ENCODE data around the gene GNA12.

The GNA12 gene

DNA sequence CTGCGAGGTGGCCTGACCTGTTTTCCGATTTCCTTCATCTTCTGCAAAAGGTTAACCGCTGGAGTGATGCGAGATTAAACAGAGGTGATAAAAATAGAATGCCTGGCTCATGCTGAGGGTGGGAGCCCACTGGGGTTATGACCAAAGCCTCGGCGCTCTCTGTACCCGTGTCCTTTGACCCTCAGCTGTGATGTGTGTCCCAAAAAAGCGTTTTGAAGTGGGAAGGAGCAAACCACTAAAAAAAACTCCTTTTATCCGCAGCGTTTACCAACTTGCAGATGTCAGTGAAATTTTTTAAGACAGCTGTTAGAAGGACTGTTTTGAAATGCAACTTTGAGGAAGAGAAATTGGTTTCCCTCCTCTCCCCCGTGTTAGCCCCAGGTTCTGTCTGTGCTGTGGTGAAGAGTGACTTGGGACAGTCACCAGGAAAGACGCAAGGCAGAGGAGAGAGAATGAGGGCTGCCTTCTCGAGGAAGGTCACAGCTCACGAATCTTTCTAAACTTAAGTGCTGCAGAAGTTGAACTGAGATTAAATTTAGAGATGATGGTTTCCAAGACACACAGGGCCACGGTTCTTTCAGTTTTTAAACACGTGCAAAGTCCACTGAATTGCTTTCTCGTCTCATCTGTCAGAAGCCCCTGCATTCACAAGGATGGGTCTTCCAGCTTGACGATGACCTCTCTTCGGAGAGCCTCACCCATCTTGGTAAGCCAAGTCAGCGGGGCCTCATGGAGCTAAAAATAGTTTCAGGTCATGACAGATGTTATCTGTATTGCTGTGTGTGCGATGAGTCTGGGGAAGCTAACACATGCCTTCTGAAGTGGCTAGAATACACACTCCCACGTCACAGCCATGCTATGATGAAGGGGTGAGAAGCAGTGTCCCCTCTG, 128.5 kb downstream of the GNA12 start:
- DNase-seq (ENCODE audit: low read depth), result no peak
- no peak overlapping the region for H3K4me3 ChIP-seq (ENCODE audit: low read length)
- TF ChIP-seq, protein P1, sequence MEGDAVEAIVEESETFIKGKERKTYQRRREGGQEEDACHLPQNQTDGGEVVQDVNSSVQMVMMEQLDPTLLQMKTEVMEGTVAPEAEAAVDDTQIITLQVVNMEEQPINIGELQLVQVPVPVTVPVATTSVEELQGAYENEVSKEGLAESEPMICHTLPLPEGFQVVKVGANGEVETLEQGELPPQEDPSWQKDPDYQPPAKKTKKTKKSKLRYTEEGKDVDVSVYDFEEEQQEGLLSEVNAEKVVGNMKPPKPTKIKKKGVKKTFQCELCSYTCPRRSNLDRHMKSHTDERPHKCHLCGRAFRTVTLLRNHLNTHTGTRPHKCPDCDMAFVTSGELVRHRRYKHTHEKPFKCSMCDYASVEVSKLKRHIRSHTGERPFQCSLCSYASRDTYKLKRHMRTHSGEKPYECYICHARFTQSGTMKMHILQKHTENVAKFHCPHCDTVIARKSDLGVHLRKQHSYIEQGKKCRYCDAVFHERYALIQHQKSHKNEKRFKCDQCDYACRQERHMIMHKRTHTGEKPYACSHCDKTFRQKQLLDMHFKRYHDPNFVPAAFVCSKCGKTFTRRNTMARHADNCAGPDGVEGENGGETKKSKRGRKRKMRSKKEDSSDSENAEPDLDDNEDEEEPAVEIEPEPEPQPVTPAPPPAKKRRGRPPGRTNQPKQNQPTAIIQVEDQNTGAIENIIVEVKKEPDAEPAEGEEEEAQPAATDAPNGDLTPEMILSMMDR (conservative IDR thresholded peaks at IDR 0.05; ENCODE audit: low read length), result no peak

DNA sequence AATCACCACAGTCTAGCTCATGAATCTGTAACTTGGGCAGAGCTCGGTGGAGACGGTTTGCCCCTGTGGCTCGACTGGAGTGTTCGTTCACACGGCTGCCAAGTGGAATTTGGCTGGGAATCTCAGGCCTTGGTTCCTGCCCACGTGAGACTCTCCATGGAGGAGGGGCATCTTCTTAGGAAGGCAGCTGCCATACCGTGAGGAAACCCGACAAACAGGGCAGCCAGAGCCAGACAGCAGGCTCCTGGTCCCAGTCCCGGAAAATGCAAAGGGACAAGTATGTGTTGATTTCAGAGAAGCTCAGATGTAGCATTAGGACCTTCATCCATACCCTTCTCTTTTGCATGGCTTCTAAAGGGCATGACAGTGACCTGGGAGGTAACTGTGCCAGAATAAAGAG, 129.5 kb downstream of the GNA12 start:
- no peak for DNase-seq (ENCODE audit: low read depth)
- H3K4me3 ChIP-seq (ENCODE audit: low read length), result no peak overlapping the region
- TF ChIP-seq, protein P1 (conservative IDR thresholded peaks at IDR 0.05; ENCODE audit: low read length), result no peak

DNA sequence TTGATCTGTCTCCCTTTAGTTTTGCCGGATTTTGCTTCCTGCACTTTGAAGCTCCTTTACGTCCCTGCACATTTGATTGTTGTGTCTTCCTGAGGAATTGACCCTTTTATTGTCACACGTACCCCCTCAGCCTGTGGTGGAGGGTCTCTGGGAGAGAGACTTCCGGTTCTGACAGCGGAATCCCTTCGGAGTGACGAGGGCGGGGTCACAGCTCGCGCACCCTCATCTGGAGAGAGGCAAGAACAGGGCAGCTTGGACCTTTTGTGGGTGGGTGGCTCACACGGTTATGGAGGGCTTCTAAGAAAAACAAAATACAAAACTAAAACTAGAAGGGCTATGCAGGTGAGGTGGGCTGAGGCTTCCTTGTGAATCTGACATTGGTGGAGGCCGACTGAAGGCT, 130.1 kb downstream of the GNA12 start:
- DNase-seq (ENCODE audit: low read depth), result no peak
- H3K4me3 ChIP-seq (ENCODE audit: low read length), result no peak overlapping the region
- TF ChIP-seq, protein P1 (conservative IDR thresholded peaks at IDR 0.05; ENCODE audit: low read length), result no peak

DNA sequence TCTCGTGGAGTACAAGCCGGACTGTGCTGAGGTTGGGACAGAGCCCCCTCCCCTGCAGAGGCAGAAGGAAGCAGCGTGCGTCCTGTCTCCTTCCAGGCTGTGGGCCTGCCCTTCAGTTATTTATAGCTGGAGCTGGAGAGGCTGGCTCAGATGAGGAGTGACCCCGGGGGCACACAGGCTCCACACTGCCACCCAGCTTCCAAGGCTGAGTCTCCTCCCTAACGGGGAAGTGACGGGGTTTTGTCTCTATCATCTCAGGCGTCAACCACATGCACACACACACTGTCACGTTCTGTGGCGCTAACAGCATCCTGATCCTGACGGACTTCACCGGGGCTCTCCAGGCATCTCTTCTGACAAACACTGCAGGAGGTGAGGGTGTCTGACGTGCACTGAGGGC, 130.7 kb downstream of the GNA12 start:
- TF ChIP-seq, protein P1 (conservative IDR thresholded peaks at IDR 0.05; ENCODE audit: low read length), result no peak
- H3K4me3 ChIP-seq (ENCODE audit: low read length), result no peak overlapping the region
- no peak for DNase-seq (ENCODE audit: low read depth)

DNA sequence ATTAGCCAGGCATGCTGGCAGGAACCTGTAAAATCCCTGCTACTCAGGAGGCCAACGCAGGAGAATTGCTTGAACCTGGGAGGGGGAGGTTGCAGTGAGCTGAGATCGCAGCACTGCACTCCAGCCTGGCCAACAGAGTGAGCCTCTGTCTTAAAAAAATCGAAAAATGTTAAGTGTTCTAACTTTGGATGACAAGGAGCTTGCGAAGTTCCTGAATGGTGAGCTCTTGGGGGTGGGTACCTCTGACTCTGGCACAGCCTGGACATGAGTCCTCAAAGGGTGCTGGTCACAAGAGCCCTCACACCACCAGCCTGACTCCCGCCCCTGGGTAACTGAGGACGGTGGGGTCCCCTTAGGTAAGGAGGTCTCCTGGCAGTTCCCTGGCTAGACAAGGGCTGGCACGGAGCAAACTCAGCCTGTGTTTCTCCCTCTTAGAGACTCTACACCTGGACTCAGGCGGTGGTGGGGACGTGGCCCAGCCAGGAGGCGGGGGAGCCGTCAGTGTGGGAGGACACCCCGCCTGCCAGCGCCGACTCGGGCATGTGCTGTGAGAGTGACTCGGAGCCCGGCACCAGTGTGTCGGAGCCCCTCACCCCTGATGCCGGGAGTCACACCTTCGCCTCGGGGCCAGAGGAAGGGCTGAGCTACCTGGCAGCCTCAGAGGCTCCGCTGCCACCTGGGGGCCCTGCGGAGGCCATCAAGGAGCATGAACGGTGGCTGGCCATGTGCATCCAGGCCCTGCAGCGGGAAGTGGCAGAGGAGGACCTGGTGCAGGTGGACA, 132.0 kb downstream of the GNA12 start:
- no peak overlapping the region for H3K4me3 ChIP-seq (ENCODE audit: low read length)
- DNase-seq (ENCODE audit: low read depth), result no peak
- TF ChIP-seq, protein P1 (conservative IDR thresholded peaks at IDR 0.05; ENCODE audit: low read length), result no peak

DNA sequence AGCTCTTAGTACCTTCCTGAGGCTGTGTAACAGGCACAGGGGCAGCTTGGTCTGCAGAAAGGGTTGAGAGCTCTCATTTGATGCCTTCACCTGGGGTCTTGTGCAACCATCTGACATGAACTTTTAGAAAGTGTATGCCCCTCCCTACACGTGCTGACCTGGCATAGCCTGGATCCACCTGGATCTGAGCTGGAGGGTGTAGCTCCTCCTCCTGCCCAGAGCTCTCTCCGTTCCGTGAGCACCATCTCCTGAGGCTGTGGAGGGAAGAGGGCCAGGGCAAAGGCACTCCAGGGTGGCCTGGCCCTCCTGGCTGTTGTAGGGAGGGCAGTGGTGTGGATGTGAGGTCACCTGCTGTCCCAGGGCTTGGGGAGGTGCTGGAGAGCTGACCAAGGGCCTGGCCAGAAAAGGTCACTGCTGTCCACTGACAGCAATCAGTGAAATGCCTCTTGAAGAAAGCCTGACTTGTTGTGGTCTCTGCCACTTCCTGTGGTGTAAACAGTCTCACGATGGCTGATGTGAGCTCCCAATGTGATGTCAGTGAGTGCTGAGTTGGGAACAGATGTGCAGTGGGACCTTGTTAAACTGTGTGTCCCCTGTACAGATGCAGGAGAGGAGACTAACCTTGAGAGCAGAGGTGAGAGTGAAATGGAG, 133.1 kb downstream of the GNA12 start:
- TF ChIP-seq, protein P1 (conservative IDR thresholded peaks at IDR 0.05; ENCODE audit: low read length), result no peak
- DNase-seq (ENCODE audit: low read depth), result peak; percentile 33
- no peak overlapping the region for H3K4me3 ChIP-seq (ENCODE audit: low read length)
